ENCODE data around the gene DHRS3.

DNA sequence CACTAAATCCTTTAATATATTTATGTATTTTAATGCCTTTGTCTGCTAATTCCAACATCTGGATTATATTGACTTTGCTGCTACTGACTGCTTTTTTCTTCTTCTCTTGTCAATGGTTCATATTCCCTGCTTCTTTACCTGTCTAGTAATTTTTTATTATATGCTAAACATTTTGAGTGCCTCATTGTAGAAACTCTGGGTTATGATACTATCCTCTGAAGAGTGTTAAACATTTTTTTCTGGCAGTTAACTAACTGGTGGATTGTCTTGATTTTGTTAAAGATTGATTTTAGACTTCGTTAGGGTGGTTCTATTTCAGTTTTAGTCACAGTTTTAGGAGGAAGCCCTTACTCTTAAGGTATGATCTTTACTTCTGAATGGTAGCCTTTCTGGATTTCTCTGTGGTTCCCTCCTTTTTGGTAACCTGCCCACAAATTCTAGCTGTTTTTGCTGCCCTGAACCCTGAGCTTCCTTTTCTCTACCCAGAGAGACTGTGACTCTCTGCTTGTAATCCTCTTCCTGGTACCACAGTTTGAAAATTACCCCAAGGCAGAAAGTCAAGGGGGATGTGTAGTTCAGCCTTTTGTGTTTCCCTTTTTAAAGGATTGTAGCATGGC lies 81.9 kb downstream of the DHRS3 start:
- TF ChIP-seq, protein P1, sequence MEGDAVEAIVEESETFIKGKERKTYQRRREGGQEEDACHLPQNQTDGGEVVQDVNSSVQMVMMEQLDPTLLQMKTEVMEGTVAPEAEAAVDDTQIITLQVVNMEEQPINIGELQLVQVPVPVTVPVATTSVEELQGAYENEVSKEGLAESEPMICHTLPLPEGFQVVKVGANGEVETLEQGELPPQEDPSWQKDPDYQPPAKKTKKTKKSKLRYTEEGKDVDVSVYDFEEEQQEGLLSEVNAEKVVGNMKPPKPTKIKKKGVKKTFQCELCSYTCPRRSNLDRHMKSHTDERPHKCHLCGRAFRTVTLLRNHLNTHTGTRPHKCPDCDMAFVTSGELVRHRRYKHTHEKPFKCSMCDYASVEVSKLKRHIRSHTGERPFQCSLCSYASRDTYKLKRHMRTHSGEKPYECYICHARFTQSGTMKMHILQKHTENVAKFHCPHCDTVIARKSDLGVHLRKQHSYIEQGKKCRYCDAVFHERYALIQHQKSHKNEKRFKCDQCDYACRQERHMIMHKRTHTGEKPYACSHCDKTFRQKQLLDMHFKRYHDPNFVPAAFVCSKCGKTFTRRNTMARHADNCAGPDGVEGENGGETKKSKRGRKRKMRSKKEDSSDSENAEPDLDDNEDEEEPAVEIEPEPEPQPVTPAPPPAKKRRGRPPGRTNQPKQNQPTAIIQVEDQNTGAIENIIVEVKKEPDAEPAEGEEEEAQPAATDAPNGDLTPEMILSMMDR (IDR thresholded peaks at IDR 0.05) = no peak
- TF ChIP-seq EP300 (IDR thresholded peaks at IDR 0.05) = no peak
